ENCODE measurements around the gene PRKG1.

Gene PRKG1

GRCh38 chr10:51241461-51241860 is 167.2 kb downstream of the PRKG1 start:
- no peak overlapping the region for H3K27ac ChIP-seq (ENCODE audit: low read length)
- no peak for TF ChIP-seq EZH2phosphoT487 (IDR thresholded peaks at IDR 0.05; ENCODE audit: low read depth)
- TF ChIP-seq, protein P1, sequence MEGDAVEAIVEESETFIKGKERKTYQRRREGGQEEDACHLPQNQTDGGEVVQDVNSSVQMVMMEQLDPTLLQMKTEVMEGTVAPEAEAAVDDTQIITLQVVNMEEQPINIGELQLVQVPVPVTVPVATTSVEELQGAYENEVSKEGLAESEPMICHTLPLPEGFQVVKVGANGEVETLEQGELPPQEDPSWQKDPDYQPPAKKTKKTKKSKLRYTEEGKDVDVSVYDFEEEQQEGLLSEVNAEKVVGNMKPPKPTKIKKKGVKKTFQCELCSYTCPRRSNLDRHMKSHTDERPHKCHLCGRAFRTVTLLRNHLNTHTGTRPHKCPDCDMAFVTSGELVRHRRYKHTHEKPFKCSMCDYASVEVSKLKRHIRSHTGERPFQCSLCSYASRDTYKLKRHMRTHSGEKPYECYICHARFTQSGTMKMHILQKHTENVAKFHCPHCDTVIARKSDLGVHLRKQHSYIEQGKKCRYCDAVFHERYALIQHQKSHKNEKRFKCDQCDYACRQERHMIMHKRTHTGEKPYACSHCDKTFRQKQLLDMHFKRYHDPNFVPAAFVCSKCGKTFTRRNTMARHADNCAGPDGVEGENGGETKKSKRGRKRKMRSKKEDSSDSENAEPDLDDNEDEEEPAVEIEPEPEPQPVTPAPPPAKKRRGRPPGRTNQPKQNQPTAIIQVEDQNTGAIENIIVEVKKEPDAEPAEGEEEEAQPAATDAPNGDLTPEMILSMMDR (IDR thresholded peaks at IDR 0.05; ENCODE audit: low read depth, low read length), result no peak

GRCh38 chr10:51242393-51242792 is 168.1 kb downstream of the PRKG1 start:
- H3K4me2 ChIP-seq (ENCODE audit: low read length), result no peak overlapping the region

More at GRCh38 chr10:51241461-51241860, 167.2 kb downstream of the PRKG1 start:
- no peak overlapping the region for H3K4me3 ChIP-seq (ENCODE audit: low read length)
- no peaks in the 10 kb centered on the region for H3K27me3 ChIP-seq (ENCODE audit: low read depth, low read length)
- no peak overlapping the region for H3K4me2 ChIP-seq (ENCODE audit: low read length)
- no peaks in the 10 kb centered on the region for H3K79me2 ChIP-seq (ENCODE audit: low read length)
- no peaks in the 10 kb centered on the region for H3K9me3 ChIP-seq (ENCODE audit: insufficient read depth, low read length)
- no peaks in the 10 kb centered on the region for H4K20me1 ChIP-seq (ENCODE audit: insufficient read depth, low read length)
- H3K9ac ChIP-seq (ENCODE audit: low read length), result no peak overlapping the region
- H2AFZ ChIP-seq (ENCODE audit: low read depth, low read length), result no peak overlapping the region
- H3K4me1 ChIP-seq (ENCODE audit: low read length), result no peaks in the 10 kb centered on the region
- no peaks in the 10 kb centered on the region for H3K36me3 ChIP-seq (replicated peaks; ENCODE audit: low read depth, low read length)

DNA sequence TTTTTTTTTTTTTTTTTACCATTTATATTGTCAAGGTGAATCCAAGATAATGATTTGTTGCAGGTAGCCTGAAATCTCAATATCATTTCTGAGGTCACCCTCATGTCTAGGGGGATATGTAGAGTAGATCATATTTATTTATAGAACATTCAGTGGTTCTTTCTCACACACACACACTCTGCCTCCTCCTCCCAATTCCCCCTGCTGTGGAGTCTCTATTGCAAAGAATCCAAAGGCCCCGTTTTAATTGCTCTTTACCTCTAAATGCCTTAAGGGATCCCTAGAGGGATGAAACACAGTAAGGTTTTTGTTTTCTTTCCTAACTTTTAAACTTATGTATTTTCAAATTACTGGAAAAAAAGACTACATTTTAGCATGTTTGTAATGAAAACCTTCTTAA is 170.0 kb downstream of the PRKG1 start:
- Histone ChIP-seq H2AFZ (ENCODE audit: low read depth, low read length) (no peak overlapping the region), H3K36me3 (replicated peaks; ENCODE audit: low read depth, low read length) (no peaks in the 10 kb centered on the region), H3K9me3 (ENCODE audit: insufficient read depth, low read length) (no peaks in the 10 kb centered on the region), H3K79me2 (ENCODE audit: low read length) (no peaks in the 10 kb centered on the region), H3K27ac (ENCODE audit: low read length) (no peak overlapping the region), H3K4me2 (ENCODE audit: low read length) (no peak overlapping the region), H3K4me3 (ENCODE audit: low read length) (no peak overlapping the region), H3K4me1 (ENCODE audit: low read length) (no peaks in the 10 kb centered on the region), H3K9ac (ENCODE audit: low read length) (no peak overlapping the region), H4K20me1 (ENCODE audit: insufficient read depth, low read length) (no peaks in the 10 kb centered on the region), H3K27me3 (ENCODE audit: low read depth, low read length) (no peaks in the 10 kb centered on the region)
- no peak for TF ChIP-seq EZH2phosphoT487 (IDR thresholded peaks at IDR 0.05; ENCODE audit: low read depth)
- TF ChIP-seq, protein P1 (IDR thresholded peaks at IDR 0.05; ENCODE audit: low read depth, low read length), result no peak

More at GRCh38 chr10:51242393-51242792, 168.1 kb downstream of the PRKG1 start:
- TF ChIP-seq, protein P1 (IDR thresholded peaks at IDR 0.05; ENCODE audit: low read depth, low read length), result no peak
- no peak overlapping the region for H3K4me3 ChIP-seq (ENCODE audit: low read length)
- no peak overlapping the region for H3K9ac ChIP-seq (ENCODE audit: low read length)
- no peaks in the 10 kb centered on the region for H3K36me3 ChIP-seq (replicated peaks; ENCODE audit: low read depth, low read length)
- no peaks in the 10 kb centered on the region for H3K9me3 ChIP-seq (ENCODE audit: insufficient read depth, low read length)
- no peak overlapping the region for H2AFZ ChIP-seq (ENCODE audit: low read depth, low read length)
- H4K20me1 ChIP-seq (ENCODE audit: insufficient read depth, low read length), result no peaks in the 10 kb centered on the region
- no peaks in the 10 kb centered on the region for H3K4me1 ChIP-seq (ENCODE audit: low read length)
- H3K27ac ChIP-seq (ENCODE audit: low read length), result no peak overlapping the region
- H3K27me3 ChIP-seq (ENCODE audit: low read depth, low read length), result no peaks in the 10 kb centered on the region
- no peaks in the 10 kb centered on the region for H3K79me2 ChIP-seq (ENCODE audit: low read length)

- H3K79me2 ChIP-seq (ENCODE audit: low read length), result no peaks in the 10 kb centered on the region
- H3K4me3 ChIP-seq (ENCODE audit: low read length), result no peak overlapping the region
- no peak for TF ChIP-seq EZH2phosphoT487 (IDR thresholded peaks at IDR 0.05; ENCODE audit: low read depth)
- TF ChIP-seq, protein P1 (IDR thresholded peaks at IDR 0.05; ENCODE audit: low read depth, low read length), result no peak
- H3K27ac ChIP-seq (ENCODE audit: low read length), result no peak overlapping the region
- H3K4me2 ChIP-seq (ENCODE audit: low read length), result no peak overlapping the region
- H3K4me1 ChIP-seq (ENCODE audit: low read length), result no peaks in the 10 kb centered on the region
- H3K27me3 ChIP-seq (ENCODE audit: low read depth, low read length), result no peaks in the 10 kb centered on the region
- no peaks in the 10 kb centered on the region for H4K20me1 ChIP-seq (ENCODE audit: insufficient read depth, low read length)
- no peak overlapping the region for H2AFZ ChIP-seq (ENCODE audit: low read depth, low read length)
- no peak overlapping the region for H3K9ac ChIP-seq (ENCODE audit: low read length)
- no peaks in the 10 kb centered on the region for H3K9me3 ChIP-seq (ENCODE audit: insufficient read depth, low read length)
- no peaks in the 10 kb centered on the region for H3K36me3 ChIP-seq (replicated peaks; ENCODE audit: low read depth, low read length)
These were observed 170.6 kb downstream of the PRKG1 start for GRCh38 chr10:51244748-51245490.

Data from OCI-LY3 (cell line).